Activated naive CD4-positive, alpha-beta T cell treated with anti-CD3 and anti-CD28 coated beads, Interleukin-2, amount 10 ng/mL, durations not matched to agents 7 days and 5 days (primary cell): Measurements from ENCODE around the gene LY6G6C.
A peak's percentile ranks its signal among the peaks of the same experiment; 100 is the strongest.

Source experiments
- CTCF ChIA-PET: fragments of 350-600 bp; sonication (Branson Sonifier 250); formaldehyde crosslinking; loops from one replicate; lab custom pipeline; 2021; ENCODE audit warnings: antibody characterized with exemption; lab: Charles Lee
- DNase-seq: peaks from one replicate; pipeline ENCODE4 v3.0.0-alpha.2; 2020
- H3K27ac Mint-ChIP-seq: one replicate; pipeline ENCODE4 v1.8.0; 2021; ENCODE audit warnings: mild to moderate bottlenecking, moderate library complexity, mixed read lengths
- H3K27me3 Mint-ChIP-seq: one replicate; pipeline ENCODE4 v1.8.0; 2021; ENCODE audit warnings: mild to moderate bottlenecking, mixed read lengths
- H3K36me3 Mint-ChIP-seq: one replicate; pipeline ENCODE4 v1.8.0; 2021; ENCODE audit warnings: mixed read lengths
- H3K4me1 Mint-ChIP-seq: one replicate; pipeline ENCODE4 v1.8.0; 2021; ENCODE audit warnings: mixed read lengths
- H3K4me3 Mint-ChIP-seq: one replicate; pipeline ENCODE4 v1.8.0; 2021; ENCODE audit warnings: mild to moderate bottlenecking, moderate library complexity, mixed read lengths
- H3K9me3 Mint-ChIP-seq: one replicate; pipeline ENCODE4 v1.8.0; 2021; ENCODE audit warnings: mixed read lengths

The LY6G6C gene

DNA sequence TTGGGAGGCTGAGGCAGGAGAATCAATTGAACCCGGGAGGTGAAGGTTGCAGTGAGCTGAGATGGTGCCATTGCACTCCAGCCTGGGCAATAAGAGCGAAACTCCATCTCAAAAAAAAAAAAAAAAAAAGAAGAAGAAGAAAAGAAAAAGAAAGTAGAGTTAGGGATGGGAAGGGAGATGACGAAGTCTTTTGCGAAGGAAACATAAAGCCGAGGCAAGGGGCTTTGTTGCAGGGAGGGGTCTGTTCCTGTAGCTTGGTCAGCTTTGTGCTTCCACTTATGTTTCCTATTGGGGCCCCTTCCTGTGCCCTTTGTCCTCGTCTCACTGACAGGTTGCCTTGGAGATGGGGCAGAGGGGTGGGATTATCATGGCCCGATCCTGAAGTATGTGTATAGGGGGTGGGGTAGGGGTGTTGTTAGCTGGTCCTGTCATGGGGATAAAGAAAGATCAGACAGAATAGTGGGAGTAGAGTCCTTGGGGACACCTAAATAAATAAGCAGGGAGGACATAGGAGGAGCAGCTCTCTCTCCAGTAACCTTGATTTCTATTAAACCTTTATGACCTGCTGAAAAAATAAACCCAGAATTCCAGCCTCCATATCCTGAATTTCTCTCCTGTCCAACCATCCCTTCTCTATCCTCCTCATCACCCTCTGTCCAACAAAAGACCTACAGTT is 15.9 kb upstream of the LY6G6C start:
- Mint-ChIP-seq H3K36me3 (peaks cover 45% of the 10 kb centered on the region), H3K4me1 (peaks cover 69% of the 10 kb centered on the region), H3K4me3 (peak overlapping the region; percentile 100), H3K27me3 (peaks cover 5% of the 10 kb centered on the region), H3K9me3 (no peaks in the 10 kb centered on the region), H3K27ac (peak overlapping the region; percentile 93)
- peak; percentile 55 for DNase-seq
- CTCF ChIA-PET, result interaction anchor here (0.8 to 3.7 kb wide), 11 partner anchors 8 to 94 kb away, joined by 3 to 23 read pairs (median 4); partner anchors contain the start of genes DDAH2, GPANK1, LY6G5C and VARS1

DNA sequence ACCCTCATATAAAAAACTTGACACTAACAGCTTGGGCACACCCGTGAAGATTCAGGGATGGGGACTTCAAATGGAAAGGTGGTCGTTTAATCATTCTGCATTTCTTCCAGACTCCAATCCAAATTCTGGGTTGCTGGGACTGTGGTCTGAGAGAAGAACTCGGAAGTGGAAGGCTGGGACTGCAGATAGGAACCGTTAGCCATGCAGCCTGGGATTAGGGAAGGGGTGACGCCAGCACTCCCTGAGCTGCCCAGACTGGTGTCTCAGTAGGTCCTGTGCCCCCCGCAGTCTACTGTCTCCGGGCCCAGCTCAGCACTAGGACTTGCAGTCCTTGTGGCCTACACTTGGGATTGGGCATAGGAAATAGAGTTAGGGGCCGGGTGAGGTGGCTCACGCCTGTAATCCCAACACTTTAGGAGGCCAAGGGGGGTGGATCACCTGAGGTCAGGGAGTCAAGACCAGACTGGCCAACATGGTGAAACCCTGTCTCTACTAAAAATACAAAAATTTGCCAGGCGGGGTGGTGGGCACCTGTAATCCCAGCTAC is 15.3 kb upstream of the LY6G6C start:
- no peaks in the 10 kb centered on the region for H3K9me3 Mint-ChIP-seq
- H3K4me1 Mint-ChIP-seq, result peaks cover 72% of the 10 kb centered on the region
- H3K36me3 Mint-ChIP-seq, result peaks cover 46% of the 10 kb centered on the region
- peaks cover 5% of the 10 kb centered on the region for H3K27me3 Mint-ChIP-seq
- H3K27ac Mint-ChIP-seq, result peak overlapping the region; percentile 93
- CTCF ChIA-PET, result interaction anchor here (0.8 to 3.7 kb wide), 8 partner anchors 7 to 95 kb away, joined by 3 to 23 read pairs (median 4); partner anchors contain the start of gene DDAH2
- peak overlapping the region; percentile 100 for H3K4me3 Mint-ChIP-seq
- DNase-seq, result no peak

GRCh38 chr6:31736021-31736767 is 14.6 kb upstream of the LY6G6C start, which contains the start of gene CLIC1:
Gene CLIC1, minus strand, starts transcription at chr6:31736530. Its CDS starts 230 bp downstream, at chr6:31736300.
- H3K4me1 Mint-ChIP-seq, result peaks cover 69% of the 10 kb centered on the region
- peaks cover 5% of the 10 kb centered on the region for H3K27me3 Mint-ChIP-seq
- peak within 1 kb of the TSS; percentile 100 for H3K4me3 Mint-ChIP-seq
- CTCF ChIA-PET, result interaction anchor here (0.6 to 3.7 kb wide), 6 partner anchors 8 to 78 kb away, joined by 3 to 23 read pairs (median 4); no protein-coding TSS in a partner anchor
- DNase-seq, result peak; percentile 88
- peak within 1 kb of the TSS; percentile 93 for H3K27ac Mint-ChIP-seq
- H3K9me3 Mint-ChIP-seq, result no peaks in the 10 kb centered on the region
- peaks cover 48% of the 10 kb centered on the region for H3K36me3 Mint-ChIP-seq

DNA sequence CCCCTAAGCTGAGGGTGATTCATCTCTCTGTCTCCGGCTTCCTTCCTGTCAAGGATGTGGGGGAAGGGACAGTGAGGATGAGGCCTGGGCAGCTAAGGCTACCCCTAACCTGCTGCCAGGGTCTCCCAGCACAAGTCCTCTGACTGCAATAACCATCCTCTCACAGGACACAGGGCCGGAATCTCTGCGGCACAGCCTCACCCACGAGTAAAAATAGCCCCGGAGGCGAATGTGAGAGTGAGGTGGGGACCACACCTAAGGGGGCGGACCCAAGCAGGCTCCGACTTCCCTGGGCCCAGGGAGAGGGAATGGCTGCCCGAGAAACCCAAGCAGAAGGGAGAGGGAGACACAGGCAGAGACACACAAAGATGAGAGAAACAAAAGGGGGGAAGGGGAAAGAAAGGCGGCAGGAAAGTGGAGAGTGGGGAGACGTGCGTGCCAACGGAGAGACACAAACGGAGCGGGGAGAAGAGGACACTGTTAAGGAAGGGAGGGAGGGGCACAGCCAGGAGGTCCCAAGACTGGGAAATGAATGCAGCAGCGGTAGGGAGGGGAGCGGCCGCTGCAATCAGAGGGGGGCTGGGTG is 13.4 kb upstream of the LY6G6C start:
- H3K27me3 Mint-ChIP-seq, result peaks cover 4% of the 10 kb centered on the region
- H3K36me3 Mint-ChIP-seq, result peaks cover 52% of the 10 kb centered on the region
- DNase-seq, result peak; percentile 74
- H3K4me1 Mint-ChIP-seq, result peaks cover 72% of the 10 kb centered on the region
- CTCF ChIA-PET, result interaction anchor here (0.6 to 1.3 kb wide), 2 partner anchors 9 to 35 kb away, joined by 3 to 5 read pairs; no protein-coding TSS in a partner anchor
- H3K4me3 Mint-ChIP-seq, result peak overlapping the region; percentile 100
- H3K9me3 Mint-ChIP-seq, result no peaks in the 10 kb centered on the region
- peak overlapping the region; percentile 93 for H3K27ac Mint-ChIP-seq

GRCh38 chr6:31734247-31734820 is 12.8 kb upstream of the LY6G6C start:
- Mint-ChIP-seq H3K27me3 (no peaks in the 10 kb centered on the region), H3K4me1 (peaks cover 69% of the 10 kb centered on the region), H3K36me3 (peaks cover 52% of the 10 kb centered on the region)

GRCh38 chr6:31733734-31734133 is 12.2 kb upstream of the LY6G6C start:
- H3K9me3 Mint-ChIP-seq, result no peaks in the 10 kb centered on the region
- H3K36me3 Mint-ChIP-seq, result peaks cover 54% of the 10 kb centered on the region
- no peak for DNase-seq
- peak overlapping the region; percentile 93 for H3K27ac Mint-ChIP-seq
- CTCF ChIA-PET, result interaction anchor here (0.6 to 5.4 kb wide), 2 partner anchors 28 to 36 kb away, joined by 4 to 23 read pairs; no protein-coding TSS in a partner anchor
- H3K27me3 Mint-ChIP-seq, result no peaks in the 10 kb centered on the region
- H3K4me1 Mint-ChIP-seq, result peaks cover 69% of the 10 kb centered on the region
- peak overlapping the region; percentile 100 for H3K4me3 Mint-ChIP-seq

More at GRCh38 chr6:31734247-31734820, 12.8 kb upstream of the LY6G6C start:
- Mint-ChIP-seq H3K27ac (peak overlapping the region; percentile 93), H3K9me3 (no peaks in the 10 kb centered on the region), H3K4me3 (peak overlapping the region; percentile 100)
- no peak for DNase-seq
- CTCF ChIA-PET, result interaction anchor here (0.6 to 1.3 kb wide), 2 partner anchors 28 to 35 kb away, joined by 4 to 5 read pairs; no protein-coding TSS in a partner anchor

- Mint-ChIP-seq H3K4me3 (peak overlapping the region; percentile 12), H3K36me3 (peaks cover 64% of the 10 kb centered on the region)
Measured at GRCh38 chr6:31732029-31732428, 10.5 kb upstream of the LY6G6C start.

DNA sequence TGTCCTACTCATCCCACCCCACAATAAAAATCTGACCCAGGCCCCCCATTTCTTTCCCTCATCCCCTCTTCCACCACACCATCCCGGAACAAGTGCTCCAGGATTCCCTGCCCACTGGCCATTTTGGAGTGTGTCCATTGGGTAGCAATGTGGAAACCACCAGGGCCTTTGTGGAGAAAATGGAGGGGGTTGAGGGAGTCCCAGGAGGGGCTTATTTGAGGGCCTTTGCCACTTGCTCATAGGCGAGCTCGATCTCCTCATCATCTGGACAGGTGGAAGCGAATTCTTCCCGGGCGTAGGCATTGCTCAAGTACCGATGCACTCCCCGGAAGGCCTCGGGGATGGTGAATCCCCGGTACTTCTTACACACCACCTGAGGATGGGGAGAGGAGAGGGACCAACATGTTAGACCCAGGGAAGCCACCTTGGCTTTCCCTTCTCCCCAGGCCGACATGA is 9.1 kb upstream of the LY6G6C start:
- Mint-ChIP-seq H3K36me3 (peaks cover 70% of the 10 kb centered on the region), H3K4me3 (peak overlapping the region; percentile 88), H3K27me3 (no peaks in the 10 kb centered on the region), H3K9me3 (no peaks in the 10 kb centered on the region), H3K4me1 (peaks cover 76% of the 10 kb centered on the region), H3K27ac (peak overlapping the region; percentile 69)
- no peak for DNase-seq
- CTCF ChIA-PET, result interaction anchor here (0.7 to 5.4 kb wide), 8 partner anchors 8 to 100 kb away, joined by 3 to 23 read pairs (median 8); partner anchors contain the start of genes HSPA1B, LSM2 and LY6G5C

More at GRCh38 chr6:31732029-31732428, 10.5 kb upstream of the LY6G6C start:
- peak overlapping the region; percentile 54 for H3K27ac Mint-ChIP-seq
- H3K27me3 Mint-ChIP-seq, result no peaks in the 10 kb centered on the region
- DNase-seq, result no peak
- H3K9me3 Mint-ChIP-seq, result no peaks in the 10 kb centered on the region
- CTCF ChIA-PET, result interaction anchor here (0.6 to 5.4 kb wide), 3 partner anchors 37 to 101 kb away, joined by 3 to 23 read pairs (median 4); no protein-coding TSS in a partner anchor
- H3K4me1 Mint-ChIP-seq, result peaks cover 67% of the 10 kb centered on the region

- peaks cover 78% of the 10 kb centered on the region for H3K4me1 Mint-ChIP-seq
- H3K4me3 Mint-ChIP-seq, result peak overlapping the region; percentile 88
- peak; percentile 74 for DNase-seq
- CTCF ChIA-PET, result interaction anchor here (0.6 to 5.4 kb wide), 12 partner anchors 8 to 103 kb away, joined by 3 to 23 read pairs (median 5); partner anchors contain the start of genes GPANK1, HSPA1B, LSM2 and LY6G5C
- H3K36me3 Mint-ChIP-seq, result peaks cover 67% of the 10 kb centered on the region
- peak overlapping the region; percentile 69 for H3K27ac Mint-ChIP-seq
- no peaks in the 10 kb centered on the region for H3K27me3 Mint-ChIP-seq
- no peaks in the 10 kb centered on the region for H3K9me3 Mint-ChIP-seq
Measured at GRCh38 chr6:31729979-31730630, 8.6 kb upstream of the LY6G6C start.

DNA sequence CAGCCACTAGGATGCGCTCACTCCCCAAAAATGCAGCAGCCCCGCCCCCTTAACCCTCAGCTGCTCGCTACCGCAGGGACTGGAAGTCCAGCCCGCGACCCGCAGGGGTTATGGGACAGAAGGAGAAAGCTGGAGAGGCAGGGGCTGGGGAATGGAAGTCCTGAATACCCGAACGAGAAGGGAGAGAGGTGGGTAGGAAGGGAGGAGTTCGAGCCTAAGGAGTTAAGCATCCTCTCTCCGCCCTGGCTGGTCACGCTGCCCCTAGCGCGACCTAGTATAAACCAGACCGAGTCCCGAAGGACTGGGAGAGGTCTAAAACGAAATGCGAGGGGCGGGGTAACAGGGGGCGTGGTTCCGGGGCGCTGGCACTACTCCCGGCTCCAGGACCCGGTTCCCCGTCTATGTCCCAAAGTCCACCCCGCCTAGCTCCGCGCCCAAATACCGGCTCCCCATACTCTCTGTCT is 8.0 kb upstream of the LY6G6C start:
- Mint-ChIP-seq H3K27me3 (no peaks in the 10 kb centered on the region), H3K27ac (peak overlapping the region; percentile 69), H3K4me3 (peak overlapping the region; percentile 88), H3K9me3 (no peaks in the 10 kb centered on the region), H3K4me1 (peaks cover 77% of the 10 kb centered on the region), H3K36me3 (peaks cover 61% of the 10 kb centered on the region)
- DNase-seq, result peak; percentile 87
- CTCF ChIA-PET, result interaction anchor here (0.6 to 5.4 kb wide), 13 partner anchors 9 to 103 kb away, joined by 3 to 23 read pairs (median 5); partner anchors contain the start of genes GPANK1, HSPA1B, LSM2 and LY6G5C

DNA sequence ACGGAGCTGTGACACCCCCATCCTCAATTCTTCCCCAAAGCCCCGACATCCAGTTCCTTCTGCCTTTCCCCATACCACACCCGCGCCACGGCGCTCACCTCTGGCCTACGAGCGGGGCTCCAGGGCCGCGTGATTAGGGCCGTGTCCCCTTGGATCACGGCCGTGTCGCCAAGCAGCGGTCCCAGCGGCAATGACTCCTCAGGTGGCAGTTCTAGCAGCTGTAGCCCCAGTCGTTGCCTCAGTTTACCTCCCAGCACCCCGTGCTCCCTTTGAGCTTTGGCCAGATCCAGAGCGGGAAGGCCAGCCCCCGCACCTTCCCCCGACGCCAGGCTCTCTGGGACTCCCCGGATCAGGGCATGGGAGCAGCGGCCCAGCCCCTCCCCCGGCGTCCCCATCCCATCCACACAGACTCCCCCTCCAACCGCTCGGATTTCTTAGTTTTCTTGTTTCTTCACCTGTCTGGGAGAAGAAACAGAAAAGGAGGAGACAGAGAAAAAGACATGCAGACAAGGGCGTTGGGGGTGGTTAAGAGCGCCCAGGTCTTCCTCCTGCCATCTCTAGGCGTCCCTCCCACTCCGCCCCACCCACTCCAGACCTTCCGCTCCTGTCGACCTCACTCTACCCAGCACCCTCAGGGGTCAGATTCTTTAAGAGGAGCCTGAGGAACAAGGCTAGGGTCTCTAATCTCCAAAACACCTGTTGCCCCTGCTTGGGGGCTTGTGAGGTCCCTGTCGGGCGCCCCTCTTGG is 7.4 kb upstream of the LY6G6C start, which contains the start of gene DDAH2:
TSS of gene DDAH2 (minus strand) at position 533 of the 748 bp plus-strand sequence. CDS start at position 395, 138 bp downstream.
- Mint-ChIP-seq H3K27ac (peak within 1 kb of the TSS; percentile 90), H3K4me1 (peaks cover 75% of the 10 kb centered on the region), H3K36me3 (peaks cover 57% of the 10 kb centered on the region), H3K4me3 (peak within 1 kb of the TSS; percentile 88), H3K9me3 (no peaks in the 10 kb centered on the region), H3K27me3 (no peaks in the 10 kb centered on the region)
- no peak for DNase-seq
- CTCF ChIA-PET, result interaction anchor here (0.6 to 5.4 kb wide), 10 partner anchors 9 to 104 kb away, joined by 3 to 23 read pairs (median 6); partner anchors contain the start of genes GPANK1, HSPA1B, LSM2 and MSH5
